ENCODE results near the gene ISM2.

DNA sequence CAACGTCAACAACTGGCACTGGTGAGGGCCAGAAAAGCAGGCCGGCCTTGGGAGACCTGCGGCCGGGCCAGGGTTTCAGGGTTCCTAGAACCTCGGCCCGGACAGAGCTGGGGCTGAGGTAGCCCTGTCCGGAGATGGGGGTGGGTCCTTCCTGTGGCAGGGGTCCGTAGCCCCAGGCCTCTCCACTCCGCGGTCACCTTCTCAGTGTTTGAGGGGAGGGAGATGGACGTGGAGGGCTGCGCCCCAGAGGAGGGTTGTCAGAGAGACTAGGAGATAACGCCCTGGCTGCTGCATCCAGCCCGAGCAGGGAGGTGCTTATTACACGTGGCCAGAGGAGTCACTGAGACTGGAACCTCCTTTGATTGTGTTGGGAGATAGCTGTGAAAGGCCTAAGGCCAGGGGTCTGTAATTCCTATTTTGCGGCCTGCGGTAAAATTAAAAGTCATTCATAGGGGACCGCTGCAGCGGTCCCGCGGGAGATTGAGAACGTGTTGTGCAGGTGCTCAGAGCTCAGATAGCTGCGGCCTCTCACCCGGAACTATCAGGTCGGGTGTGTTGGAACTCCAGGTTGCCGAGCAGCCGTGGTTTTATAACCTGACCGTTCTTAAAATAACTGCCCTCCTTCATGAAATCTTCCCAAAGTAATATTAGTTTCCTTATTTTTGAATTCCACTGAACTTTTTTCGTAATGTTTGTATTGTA, 40.2 kb downstream of the ISM2 start:
- TF ChIP-seq, protein P1, sequence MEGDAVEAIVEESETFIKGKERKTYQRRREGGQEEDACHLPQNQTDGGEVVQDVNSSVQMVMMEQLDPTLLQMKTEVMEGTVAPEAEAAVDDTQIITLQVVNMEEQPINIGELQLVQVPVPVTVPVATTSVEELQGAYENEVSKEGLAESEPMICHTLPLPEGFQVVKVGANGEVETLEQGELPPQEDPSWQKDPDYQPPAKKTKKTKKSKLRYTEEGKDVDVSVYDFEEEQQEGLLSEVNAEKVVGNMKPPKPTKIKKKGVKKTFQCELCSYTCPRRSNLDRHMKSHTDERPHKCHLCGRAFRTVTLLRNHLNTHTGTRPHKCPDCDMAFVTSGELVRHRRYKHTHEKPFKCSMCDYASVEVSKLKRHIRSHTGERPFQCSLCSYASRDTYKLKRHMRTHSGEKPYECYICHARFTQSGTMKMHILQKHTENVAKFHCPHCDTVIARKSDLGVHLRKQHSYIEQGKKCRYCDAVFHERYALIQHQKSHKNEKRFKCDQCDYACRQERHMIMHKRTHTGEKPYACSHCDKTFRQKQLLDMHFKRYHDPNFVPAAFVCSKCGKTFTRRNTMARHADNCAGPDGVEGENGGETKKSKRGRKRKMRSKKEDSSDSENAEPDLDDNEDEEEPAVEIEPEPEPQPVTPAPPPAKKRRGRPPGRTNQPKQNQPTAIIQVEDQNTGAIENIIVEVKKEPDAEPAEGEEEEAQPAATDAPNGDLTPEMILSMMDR (IDR thresholded peaks at IDR 0.05) = no peak
- TF ChIP-seq ZFX (IDR thresholded peaks at IDR 0.05; ENCODE audit: borderline replicate concordance) = no peak

Measured in 22Rv1 (cell line).